Endothelial cell of umbilical vein (primary cell): ENCODE measurements around the gene ATXN10.

Source experiments
- EZH2 ChIP-seq: IDR thresholded peaks from 2 replicates; pipeline ENCODE4 v1.6.1; 2012; ENCODE audit warnings: borderline replicate concordance, low read depth, mild to moderate bottlenecking, moderate library complexity, low read length, inconsistent platforms; ENCODE audit not compliant: severe bottlenecking
- MYC ChIP-seq: IDR thresholded peaks from one replicate; pipeline ENCODE4 v1.6.1; 2011; ENCODE audit warnings: mild to moderate bottlenecking, low read depth, low read length
- POLR2AphosphoS5 ChIP-seq: IDR thresholded peaks from 2 replicates; pipeline ENCODE4 v1.6.1; 2012; ENCODE audit warnings: low read depth, mild to moderate bottlenecking, control low read depth, low read length, moderate library complexity; ENCODE audit not compliant: insufficient read depth
- TF ChIP-seq, protein P1 (sequence below), 2 donors: IDR thresholded peaks; 1 replicate in 1 of 2; 2 replicates in 1 of 2; pipeline ENCODE4 v1.5.1; 2011; ENCODE audit warnings: low read length in 2 of 2, mild to moderate bottlenecking in 2 of 2, moderate library complexity in 2 of 2, control low read depth in 1 of 2, inconsistent platforms in 1 of 2, low read depth in 1 of 2; ENCODE audit not compliant: insufficient read depth in 1 of 2; ENCODE audit errors: extremely low read depth in 1 of 2
- TF ChIP-seq, protein P2 (sequence below): IDR thresholded peaks from 2 replicates; pipeline ENCODE4 v1.6.1; 2011; ENCODE audit not compliant: insufficient read depth, insufficient read length

DNA sequence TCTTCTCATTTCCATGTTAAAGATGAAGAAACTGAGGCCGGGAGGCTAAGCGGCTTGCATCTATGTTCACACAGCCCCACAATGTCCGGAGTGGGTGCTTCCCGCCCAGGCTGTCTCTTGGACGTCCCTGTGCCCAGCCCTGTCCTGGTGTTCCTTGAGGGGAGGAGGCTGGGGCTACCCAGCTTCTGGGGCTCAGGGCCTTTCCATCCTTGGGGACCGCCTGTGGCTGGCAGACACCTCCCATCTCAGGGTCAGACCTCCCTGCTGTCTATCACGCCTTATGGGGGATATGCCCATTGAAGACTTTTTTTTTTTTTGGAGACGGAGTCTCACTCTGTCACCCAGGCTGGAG is 209.9 kb downstream of the ATXN10 start:
- TF ChIP-seq, protein P1, sequence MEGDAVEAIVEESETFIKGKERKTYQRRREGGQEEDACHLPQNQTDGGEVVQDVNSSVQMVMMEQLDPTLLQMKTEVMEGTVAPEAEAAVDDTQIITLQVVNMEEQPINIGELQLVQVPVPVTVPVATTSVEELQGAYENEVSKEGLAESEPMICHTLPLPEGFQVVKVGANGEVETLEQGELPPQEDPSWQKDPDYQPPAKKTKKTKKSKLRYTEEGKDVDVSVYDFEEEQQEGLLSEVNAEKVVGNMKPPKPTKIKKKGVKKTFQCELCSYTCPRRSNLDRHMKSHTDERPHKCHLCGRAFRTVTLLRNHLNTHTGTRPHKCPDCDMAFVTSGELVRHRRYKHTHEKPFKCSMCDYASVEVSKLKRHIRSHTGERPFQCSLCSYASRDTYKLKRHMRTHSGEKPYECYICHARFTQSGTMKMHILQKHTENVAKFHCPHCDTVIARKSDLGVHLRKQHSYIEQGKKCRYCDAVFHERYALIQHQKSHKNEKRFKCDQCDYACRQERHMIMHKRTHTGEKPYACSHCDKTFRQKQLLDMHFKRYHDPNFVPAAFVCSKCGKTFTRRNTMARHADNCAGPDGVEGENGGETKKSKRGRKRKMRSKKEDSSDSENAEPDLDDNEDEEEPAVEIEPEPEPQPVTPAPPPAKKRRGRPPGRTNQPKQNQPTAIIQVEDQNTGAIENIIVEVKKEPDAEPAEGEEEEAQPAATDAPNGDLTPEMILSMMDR (IDR thresholded peaks at IDR 0.05; ENCODE audit: extremely low read depth in 1 of 2, insufficient read depth in 1 of 2, low read depth in 1 of 2, low read length in 2 of 2), result no peak
- TF ChIP-seq MYC (no peak), POLR2AphosphoS5 (no peak), EZH2 (no peak)
- TF ChIP-seq, protein P2, sequence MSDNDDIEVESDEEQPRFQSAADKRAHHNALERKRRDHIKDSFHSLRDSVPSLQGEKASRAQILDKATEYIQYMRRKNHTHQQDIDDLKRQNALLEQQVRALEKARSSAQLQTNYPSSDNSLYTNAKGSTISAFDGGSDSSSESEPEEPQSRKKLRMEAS, result no peak
